HG02970 (cell line): Measurements from ENCODE around the gene RFPL4A.
"Not testable (repeated sequence)": the region's sequence is repeated elsewhere in the genome, so short reads cannot be mapped to it uniquely, and the experiment has no call there.

Experiments
- ATAC-seq: cut with Tn5 transposase; IDR thresholded peaks from one replicate; pipeline ENCODE4 v1.9.1; 2021; ENCODE audit warnings: mild to moderate bottlenecking, moderate library complexity, moderate number of reproducible peaks; ENCODE audit not compliant: unreplicated experiment, low FRiP score

The RFPL4A gene

DNA sequence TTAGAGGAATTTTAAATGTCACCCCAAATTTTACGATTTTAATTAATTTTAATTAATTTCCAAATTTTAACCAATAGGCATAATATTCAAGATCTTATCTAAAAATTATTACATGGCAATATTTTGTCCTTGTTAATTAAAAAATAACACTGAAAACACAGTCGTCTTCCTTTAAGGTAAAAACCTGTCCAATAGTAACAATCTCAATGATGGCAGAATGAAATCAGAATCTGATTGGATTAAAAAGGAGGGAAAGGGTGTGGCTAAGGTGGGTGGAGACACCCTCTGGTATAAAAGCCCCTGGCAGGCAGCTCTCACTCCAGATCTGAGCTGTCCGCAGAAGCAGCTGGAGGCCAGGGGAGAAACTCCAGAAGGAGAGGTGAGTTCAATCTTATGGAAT lies at the start of gene RFPL4A:
Gene RFPL4A, plus strand, starts transcription at position 301 of the 400 bp plus-strand sequence. CDS start 2,704 bp downstream, outside the sequence.
- not testable (repeated sequence) for ATAC-seq

GRCh38 chr19:55711719-55712118 lies 47.2 kb upstream of the RFPL4A start:
- ATAC-seq = no peak

DNA sequence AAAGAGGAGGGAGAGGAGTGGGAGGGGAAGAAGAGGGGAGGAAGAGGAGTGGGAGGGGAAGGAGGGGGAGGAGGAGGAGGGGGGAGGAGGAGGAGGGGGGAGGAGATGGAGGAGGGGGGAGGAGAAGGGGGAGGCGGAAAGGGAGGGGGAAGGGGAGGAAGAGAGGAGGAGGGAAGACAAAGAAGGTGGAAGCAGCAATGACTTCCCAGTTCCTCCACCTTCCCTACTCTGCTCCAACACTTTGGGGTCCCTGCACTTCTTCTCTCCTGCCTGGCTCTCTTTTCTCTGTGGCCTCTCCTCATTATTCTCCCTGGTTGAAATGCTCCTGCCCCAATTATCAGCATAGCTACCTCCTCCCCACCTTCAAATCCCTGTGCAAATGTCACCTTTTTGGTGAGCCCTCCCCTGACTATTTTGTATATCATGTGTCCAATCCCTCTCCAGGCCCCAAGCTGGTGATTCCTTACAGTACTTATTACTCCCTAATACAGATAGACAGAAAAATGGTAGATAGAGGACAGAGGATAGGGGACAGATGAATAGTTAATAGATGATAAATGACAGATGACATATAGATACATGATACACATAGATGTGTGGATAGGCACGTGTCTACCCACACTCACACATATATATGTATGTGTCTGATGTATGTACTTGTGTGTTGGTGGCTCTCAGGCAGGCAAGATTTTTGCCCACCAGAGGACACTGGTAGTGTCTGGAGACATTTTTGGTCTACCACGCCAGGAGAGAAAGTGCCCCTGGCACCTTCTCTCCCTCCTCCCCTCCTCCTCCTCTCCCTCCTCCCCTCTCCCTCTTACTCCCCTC lies 45.9 kb upstream of the RFPL4A start:
- no peak for ATAC-seq

DNA sequence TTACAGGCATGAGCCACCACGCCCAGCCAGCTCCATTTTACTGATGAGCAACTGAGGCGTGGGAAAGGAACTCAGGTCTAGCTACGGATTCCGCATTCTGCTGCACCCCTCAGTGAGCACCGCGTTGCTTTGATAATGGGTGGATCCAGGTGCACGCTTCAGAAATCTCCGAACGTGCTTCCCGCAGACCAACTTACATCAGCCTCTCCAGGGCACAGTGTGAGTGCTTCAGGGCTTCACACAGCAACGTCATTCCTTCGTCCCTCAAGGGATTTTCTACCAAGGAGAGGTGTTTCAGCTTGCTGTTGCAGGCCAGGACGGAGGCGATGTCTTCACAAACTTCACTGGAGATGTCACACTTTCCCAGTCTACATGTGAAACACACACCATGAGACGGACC lies 42.4 kb upstream of the RFPL4A start:
- ATAC-seq = no peak

GRCh38 chr19:55717251-55717650 lies 41.6 kb upstream of the RFPL4A start:
- ATAC-seq = no peak

DNA sequence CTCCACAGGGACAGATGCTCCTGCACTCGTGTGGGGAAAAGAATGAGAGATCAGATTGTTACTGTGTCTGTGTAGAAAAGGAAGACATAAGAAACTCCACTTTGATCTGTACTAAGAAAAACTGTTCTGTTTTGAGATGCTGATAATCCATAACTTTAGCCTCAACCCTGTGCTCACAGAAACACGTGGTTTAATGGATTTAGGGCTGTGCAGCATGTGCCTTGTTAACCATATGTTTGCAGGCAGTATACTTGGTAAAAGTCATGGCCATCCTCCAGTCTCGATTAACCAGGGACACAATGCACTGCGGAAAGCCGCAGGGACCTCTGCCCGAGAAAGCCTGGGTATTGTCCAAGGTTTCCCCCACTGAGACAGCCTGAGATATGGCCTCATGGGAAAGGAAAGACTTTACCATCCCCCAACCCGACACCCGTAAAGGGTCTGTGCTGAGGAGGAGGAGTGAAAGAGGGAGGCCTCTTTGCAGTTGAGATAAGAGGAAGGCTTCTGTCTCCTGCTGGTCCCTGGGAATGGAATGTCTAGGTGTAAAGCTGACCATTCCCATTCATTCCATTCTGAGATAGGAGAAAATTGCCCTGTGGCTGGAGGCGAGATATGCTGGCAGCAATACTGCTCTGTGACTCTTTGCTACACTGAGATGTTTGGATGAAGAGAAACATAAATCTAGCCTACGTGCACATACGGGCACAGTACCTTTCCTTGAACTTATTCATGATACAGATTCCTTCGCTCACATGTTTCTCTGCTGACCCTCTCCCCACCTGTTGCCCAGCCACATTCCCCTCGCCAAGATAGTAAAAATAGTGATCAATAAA lies 40.8 kb upstream of the RFPL4A start:
- ATAC-seq = not testable (repeated sequence)

GRCh38 chr19:55720214-55720746 lies 38.6 kb upstream of the RFPL4A start:
- ATAC-seq = no peak

- ATAC-seq = no peak
These were observed 38.1 kb upstream of the RFPL4A start for GRCh38 chr19:55720801-55721200.

DNA sequence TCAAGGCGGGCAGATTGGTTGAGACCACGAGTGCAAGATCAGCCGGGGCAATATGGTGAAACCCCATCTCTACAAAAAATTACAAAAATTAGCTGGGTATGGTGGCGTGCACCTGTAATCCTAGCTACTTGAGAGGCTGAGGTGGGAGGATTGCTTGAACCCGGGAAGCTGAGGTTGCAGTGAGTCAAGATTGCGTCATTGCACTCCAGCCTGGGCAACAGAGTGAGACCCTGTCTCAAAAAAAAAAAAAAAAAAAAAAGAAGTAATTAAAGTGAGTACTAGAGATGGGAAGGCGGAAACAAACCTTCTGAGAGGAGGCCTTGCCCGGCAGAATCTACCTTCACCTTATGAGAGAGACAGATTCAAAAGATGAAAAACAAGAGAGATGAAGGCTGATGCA lies 35.4 kb upstream of the RFPL4A start:
- no peak for ATAC-seq

DNA sequence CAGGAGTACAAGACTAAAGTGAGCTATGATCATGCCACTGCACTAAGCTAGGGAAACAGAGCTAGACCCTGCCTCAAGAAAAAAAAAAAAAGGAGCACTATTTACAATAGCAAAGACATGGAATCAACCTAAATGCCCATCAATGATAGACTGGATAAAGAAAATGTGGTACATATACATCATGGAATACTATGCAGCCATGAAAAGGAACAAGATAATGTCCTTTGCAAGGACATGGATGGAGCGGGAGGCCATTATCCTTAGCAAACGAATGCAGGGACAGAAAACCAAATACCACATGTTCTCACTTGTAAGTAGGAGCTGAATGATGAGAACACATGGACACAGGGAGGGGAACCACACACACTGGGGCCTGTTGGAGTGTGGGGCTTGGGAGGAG lies 28.5 kb upstream of the RFPL4A start:
- ATAC-seq = not testable (repeated sequence)

DNA sequence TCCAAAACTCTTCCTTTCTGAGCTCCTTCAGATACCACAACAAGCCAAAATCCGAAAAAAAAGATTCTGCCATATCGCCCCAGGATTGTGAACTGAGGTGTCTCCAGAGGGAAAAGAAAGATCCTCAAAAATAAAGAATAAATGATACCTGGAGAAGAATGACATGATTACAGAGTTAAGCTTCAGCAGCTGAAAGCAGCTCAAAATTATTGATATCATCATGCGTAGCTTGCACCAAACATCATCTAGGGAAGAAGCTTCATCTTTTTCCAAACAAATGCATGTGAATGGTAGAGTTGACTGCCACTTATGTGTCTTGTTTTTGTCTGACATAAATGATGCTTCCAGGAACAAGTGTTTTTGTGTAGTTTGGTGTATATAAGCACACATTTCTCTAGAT lies 20.6 kb upstream of the RFPL4A start, which contains the start of gene NLRP9:
Gene NLRP9, minus strand, starts transcription at position 101 of the 400 bp plus-strand sequence. Its CDS starts 28 bp downstream, at position 73.
- ATAC-seq = no peak

- ATAC-seq = no peak
These were observed 8.2 kb upstream of the RFPL4A start for GRCh38 chr19:55750715-55751114.

- ATAC-seq = no peak
These were observed 5.5 kb upstream of the RFPL4A start for GRCh38 chr19:55753401-55753800.

GRCh38 chr19:55756808-55757207 lies 2.1 kb upstream of the RFPL4A start:
- not testable (repeated sequence) for ATAC-seq

- no peak for ATAC-seq
These were observed 7.6 kb downstream of the RFPL4A start for GRCh38 chr19:55766466-55766865.

DNA sequence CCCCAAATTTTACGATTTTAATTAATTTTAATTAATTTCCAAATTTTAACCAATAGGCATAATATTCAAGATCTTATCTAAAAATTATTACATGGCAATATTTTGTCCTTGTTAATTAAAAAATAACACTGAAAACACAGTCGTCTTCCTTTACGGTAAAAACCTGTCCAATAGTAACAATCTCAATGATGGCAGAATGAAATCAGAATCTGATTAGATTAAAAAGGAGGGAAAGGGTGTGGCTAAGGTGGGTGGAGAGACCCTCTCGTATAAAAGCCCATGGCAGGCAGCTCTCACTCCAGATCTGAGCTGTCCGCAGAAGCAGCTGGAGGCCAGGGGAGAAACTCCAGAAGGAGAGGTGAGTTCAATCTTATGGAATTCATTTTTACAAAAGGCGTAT lies 9.9 kb downstream of the RFPL4A start, which contains the start of gene RFPL4AL1:
Gene RFPL4AL1, plus strand, starts transcription at position 301 of the 400 bp plus-strand sequence. CDS start 2,687 bp downstream, outside the sequence.
- ATAC-seq = not testable (repeated sequence)

DNA sequence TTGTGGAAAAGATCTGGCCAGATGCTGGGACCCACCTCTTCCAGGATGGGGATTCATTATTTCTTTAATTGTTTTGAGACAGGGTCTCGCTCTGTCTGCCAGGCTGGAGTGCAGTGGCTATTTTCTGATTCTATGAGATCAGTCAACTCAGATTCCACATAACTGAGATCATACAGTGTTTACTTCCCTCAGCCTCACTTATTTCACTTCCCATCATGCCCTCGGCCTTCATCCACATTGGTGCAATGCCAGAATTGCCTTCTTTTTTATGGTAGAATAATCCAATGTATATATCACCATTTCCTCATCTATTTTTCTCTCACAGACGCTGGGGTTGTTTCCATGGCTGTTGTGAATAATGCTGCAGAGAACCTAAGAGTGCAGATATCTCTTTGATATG lies 10.7 kb downstream of the RFPL4A start:
- ATAC-seq = not testable (repeated sequence)

GRCh38 chr19:55777528-55777927 lies 18.6 kb downstream of the RFPL4A start:
- ATAC-seq = no peak

- ATAC-seq = no peak
These were observed 19.4 kb downstream of the RFPL4A start for GRCh38 chr19:55778331-55778730.

DNA sequence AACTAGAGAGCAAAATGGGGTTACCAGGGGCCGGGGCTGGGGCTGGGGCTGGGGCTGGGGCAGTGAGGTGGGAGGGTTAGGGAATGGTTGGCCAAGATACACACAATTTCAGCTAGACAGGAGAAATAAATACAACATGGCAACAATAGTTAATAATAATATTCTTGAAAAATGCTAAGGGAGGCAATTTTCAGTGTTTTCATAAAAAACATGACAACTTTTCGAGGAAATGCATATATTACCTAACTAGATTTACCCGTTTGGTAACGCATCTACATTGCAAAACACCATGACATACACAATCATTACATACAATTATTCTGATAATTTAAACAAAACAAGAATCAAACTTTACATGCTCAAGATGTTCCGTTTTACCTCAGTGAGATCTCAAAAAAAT lies 22.2 kb downstream of the RFPL4A start:
- no peak for ATAC-seq

DNA sequence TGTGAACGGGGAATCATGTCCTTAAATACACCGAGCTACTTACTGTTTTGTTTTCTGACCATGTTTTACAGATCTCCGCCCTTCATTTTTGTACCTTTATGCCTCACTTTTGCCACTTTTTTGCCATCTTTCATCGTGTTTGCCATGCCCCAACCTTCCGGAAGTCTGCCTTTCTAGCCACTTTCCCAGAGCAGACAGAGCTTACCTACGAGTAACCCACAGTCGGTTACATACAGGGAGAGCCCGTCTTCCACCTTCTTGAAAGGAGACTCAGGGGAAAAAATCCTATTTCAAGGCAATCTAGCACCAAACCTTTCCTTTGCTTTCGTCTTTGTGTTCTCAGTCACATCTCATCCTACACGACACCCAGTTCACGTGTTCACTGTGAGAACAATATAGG lies 36.1 kb downstream of the RFPL4A start:
- ATAC-seq = no peak
